GM10847 (cell line): ENCODE results near the gene CEP44.

Source experiments
- POLR2A ChIP-seq: IDR thresholded peaks from 2 replicates; pipeline ENCODE4 v1.6.1; 2011; ENCODE audit not compliant: insufficient read length; ENCODE audit errors: extremely low read depth

CEP44 gene

DNA sequence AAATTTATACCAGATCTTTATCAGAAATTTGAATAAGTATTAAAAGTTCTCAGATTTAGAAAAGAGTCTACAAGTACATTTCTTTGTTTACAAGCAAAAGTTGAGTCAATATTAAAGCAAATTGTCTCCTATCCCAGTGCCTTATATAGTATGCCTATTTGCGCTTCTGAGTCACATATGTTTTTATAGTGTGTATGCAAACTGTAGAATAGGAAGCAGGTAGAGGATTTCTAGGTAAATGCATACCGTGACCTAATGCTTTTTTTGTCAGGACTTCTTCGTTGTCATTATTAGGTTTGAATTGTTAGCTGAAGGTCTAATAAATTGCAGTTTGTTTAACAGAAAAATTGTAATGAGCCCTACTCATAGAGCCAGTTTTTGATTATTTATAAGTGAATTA, 22.2 kb downstream of the CEP44 start:
- no peak for TF ChIP-seq POLR2A

DNA sequence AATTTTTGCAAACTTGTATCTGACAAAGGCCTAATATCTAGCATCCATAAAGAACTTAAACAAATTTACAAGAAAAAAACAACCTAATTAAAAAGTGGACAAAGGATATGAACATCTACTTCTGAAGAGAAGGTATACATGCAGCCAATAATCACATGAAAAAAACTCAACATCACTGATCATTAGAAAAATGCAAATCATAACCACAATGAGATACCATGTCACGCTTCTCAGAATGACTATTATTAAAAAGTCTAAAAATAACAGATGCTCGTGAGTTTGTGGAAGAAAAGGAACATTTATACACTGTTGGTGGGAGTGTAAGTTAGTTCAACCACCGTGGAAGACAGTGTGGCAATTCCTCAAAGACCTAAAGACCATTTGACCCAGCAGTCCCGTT, 24.0 kb downstream of the CEP44 start:
- no peak for TF ChIP-seq POLR2A

DNA sequence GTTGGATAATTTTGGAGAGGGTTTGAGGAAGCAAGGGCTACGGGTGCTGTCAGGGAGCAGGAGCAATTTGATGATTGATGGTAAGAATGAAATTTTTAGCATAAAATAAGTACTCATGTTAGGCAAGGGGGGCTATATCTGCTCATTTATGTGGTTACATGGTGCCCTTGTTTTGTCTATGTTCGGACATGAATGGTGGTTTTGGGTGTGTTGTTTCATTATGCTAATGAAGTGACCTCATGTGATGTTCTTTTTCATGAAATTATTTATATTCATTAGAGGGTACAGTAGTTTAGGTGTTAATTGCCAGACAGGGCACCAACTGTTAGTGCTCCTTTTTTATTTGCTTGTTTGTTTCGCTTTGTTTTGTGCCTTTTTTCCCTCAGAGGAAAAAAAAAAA, 29.3 kb downstream of the CEP44 start:
- no peak for TF ChIP-seq POLR2A

DNA sequence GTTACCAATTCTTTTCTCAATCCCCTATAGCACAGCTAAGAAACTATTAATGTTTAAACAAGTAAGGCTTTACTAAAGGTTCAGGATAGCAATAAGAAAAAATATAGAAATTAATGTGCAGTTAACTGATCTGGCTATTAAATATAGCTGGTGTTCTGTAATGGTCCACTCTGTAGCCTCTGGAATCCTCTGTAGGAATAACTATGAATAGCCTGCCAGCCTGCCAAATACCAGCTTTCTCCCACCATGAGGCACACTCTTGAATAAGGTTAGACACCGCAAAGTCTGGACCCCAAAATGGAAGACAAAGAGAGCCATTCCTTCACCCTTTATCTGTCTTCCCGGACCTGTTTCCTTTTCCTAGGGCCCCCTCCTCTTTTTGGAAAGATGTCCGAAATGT, 30.6 kb downstream of the CEP44 start:
- no peak for TF ChIP-seq POLR2A

DNA sequence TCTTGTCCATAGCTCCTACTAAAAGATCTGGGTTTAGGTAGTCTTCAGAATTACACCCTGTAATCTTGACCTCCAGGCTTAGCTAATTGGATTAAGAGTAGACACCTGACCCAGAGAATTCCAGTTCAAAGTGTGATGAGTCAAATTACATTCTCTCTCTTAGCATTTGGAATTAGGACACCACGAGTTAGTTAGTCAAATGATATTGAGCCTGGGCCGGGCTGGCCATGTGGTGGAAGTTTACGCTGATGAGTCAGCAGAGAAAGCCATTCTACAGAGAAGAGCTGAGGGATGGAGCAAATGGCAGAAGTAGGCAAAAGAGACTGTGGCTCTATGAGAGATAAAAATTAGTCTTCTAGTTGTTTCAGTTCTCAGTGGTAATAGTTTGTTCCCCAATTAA, 31.1 kb downstream of the CEP44 start:
- TF ChIP-seq POLR2A: no peak

DNA sequence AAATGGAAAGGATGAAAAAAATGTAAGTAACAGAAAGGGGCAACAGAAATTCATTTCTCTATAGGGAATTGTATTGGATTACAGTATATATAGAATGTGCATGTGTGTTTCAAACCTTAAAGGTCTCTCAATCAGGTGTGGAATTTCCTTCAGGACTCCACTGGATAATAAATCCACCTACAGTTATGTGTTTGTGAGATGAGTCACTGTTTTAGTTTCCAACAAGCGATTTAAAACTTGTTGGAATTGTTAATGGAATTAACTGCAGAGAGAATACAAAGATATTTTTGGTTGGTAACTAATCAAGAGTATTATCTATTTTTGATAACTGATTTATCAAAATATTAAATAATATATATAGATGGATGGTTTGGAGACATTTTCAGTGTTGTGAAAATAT, 32.8 kb downstream of the CEP44 start:
- no peak for TF ChIP-seq POLR2A

DNA sequence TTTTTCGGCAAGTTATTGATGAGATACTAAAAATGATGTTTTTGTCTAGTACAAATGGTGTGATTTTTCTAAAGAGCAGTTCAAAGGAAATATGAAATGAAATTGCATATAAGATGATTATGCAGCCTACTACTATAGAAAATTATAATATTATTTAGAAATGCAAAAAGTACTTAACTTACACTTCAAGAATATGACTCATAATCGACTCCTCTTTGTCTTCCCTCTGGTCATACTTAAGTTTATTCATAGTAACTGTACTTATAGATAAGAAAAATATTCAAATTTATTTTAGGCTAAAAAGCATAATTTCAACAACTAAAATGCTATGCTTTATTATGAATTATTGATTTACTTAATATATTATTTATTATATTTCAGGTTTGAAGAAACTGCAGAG, 33.2 kb downstream of the CEP44 start:
- no peak for TF ChIP-seq POLR2A

DNA sequence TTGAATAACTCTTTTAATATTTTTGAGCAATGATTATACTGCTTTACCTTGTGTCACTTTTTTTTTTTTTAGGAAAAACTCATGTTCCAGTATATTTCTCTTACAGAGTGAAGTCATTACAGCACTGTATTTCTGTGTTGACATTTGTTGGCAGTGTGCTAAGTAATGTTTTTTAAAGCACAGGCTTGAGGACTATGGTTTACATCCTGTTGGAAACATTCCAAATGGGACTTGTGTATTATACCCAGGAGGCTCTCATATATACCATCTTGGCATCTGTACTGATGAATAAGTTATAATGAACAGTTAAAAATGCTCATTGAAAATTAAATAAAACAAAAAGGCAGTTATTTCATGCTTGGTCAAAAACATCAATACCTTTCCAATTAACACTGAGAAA, 33.8 kb downstream of the CEP44 start:
- no peak for TF ChIP-seq POLR2A

DNA sequence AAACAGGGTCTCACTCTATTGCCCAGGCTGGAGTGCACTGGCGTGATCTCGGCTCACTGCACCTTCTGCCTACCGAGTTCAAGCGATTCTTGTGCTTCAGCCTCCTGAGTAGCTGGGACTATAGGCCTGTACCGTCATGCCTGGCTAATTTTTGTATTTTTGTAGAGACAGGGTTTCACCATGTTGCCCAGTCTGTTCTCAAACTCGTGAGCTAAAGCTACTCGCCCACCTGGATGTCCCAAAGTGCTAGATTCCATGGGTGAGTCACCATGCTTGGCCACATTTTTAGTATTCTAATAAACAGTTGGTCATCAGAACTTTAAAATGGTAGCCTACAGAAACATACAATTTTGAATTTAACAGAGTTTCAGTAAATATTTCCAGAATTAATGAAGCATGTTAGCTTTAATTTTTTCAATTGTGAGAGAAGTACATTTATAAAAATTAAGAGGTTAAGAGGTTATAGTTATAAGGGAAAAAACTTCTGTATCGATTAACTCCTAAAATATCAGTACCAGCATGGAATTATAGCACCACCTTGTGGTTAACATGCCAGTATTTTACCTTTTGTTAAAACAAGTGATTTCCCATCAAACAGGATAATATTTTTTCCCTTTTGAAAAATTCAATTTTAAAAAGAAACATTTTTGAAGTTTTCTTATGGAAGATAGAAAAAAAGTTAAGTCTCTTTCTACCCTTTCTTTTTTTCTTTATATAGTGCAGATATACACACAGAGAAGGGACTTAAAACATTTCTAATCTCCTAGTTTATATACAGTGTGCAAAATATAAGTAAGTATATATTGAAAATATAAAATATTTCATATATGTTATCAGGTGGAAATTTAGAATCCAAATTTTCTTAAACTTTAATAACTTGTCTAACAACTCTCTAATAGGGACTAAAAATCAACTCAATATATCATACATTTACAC, 35.4 kb downstream of the CEP44 start:
- TF ChIP-seq POLR2A: no peak

DNA sequence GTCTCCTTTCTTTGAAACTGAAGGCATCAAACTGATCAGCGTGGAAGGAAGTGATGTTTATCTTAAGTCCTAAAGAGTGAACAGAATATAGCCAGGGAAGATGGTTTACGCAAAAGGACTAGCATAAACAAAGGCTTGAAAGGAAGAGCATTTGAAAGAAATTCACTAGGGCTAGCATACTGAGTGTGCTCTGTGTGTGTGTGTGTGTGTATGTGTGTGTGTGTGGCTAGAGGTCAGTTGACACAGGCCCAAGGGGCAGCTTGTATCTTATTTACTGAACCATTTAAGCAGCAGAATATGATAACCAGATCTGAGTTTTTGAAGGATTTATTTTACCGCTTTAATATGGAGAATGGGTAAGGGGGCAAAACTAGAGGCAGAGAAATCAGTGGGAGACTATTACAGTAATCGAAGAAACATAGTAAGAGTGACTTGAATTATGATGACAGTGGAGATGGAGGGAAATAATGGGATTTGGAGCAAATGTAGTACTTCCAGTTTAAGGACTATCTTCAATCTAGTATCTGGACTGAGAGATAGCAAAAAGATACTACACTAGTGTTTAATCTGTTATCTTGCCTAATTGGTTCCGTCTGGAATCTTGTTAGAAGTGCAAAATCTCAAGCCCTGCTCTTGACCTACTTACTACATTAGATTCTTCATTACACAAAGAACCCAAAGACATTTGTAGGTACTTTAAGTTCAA, 36.9 kb downstream of the CEP44 start:
- no peak for TF ChIP-seq POLR2A

DNA sequence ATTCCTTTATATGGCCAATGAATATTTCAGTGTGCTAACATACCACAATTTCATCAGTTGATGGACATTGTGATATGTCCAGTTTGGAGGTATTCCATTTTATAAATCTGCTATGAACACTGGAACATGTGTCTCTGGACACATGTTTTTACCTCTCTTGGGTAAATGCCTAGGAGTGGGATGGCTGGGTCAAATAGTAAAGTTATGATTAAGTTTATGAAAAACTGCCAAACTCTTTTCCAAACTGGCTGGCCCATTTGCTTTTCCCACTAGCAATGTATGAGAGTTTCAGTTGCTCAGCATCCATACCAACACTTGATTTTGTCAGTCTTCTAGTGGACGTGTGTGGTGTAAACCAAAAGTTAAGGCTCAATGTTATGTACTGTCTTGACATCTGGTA, 40.5 kb downstream of the CEP44 start:
- no peak for TF ChIP-seq POLR2A

DNA sequence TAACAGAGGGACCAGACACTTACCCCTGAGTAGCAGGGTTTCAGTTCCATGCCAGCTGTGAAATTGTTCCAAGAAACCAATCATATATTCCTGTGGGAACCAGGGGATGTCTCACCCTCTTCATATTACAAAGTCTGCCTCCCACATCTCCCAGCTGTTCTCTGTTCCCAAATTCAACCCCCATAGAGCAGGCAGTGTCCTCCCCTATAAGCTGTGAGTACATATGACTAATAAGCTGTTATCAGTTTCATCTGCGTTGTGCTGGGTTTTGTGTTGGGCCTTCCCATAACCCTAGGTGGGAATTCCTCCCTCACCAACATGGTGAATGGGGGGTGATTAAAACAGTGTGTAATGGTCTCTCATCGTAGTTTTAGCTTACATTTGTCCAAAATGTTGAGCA, 41.0 kb downstream of the CEP44 start:
- no peak for TF ChIP-seq POLR2A

DNA sequence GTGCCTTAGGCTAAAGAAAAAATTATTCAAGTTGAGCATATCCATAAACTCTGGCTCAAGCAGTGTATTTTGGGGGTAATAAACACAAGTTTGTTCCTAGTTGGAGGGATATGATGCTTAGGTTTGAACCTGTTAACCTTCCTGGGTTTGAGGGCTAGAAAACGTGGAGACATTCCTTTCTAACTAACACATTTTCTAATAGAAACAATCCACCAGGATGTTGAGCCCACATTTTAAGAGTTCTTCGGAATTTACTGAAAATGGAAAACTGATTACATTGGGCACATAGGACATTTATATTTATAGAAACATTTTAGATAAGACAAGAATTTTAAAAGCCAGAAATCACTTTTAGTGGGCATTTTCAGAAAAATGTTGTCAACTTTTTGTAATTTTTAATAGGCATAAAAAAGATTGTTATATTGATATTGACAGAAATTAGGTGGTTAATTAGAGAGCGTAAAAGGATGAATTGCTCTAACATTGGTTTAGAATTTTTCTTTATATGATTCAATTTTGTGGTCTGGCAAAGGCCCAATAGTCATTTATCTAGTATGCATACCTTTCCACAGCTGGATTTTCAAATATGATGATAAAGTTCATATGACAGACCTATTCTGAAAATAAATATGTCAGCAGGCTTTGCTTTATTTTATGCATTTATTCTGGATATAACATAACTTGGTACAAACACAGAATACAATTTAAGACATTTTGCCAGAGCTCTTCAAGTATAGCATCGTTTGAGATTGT, 49.2 kb downstream of the CEP44 start:
- TF ChIP-seq POLR2A: no peak

DNA sequence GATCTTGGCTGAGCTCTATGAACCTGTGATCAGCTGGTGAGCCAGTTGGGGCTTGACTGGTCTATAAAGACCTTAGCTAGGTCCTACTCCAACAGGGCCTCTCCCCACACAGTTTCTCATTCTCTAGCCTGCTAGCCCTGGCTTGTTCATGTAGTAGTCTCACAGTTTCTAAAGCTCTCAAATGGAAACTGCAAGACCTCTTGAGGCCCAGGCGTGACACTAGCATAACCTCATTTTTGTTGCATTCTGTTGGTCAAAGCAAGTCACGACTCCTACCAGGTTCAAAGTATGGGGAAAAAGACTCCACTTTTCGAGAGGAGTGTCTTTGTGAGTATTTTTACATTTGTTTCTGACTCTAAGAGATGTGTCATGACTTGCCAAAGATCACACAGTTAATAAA, 50.9 kb downstream of the CEP44 start:
- no peak for TF ChIP-seq POLR2A

DNA sequence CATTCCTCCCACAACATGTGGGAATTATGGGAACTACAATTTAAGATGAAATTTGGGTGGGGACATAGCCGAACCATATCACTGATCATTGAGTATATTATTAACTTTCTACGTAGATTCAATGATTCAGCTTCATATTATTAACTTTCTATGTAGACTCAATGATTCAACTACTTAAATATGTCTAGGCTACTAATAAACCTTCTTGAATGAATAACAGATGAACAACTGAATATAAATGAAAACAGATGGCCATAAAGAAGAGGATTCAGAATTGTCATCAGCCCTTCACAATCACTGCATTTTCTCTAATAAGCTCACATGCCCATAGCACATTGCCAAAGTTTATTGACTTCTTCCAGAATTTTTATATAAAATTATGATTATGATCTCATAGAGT, 57.0 kb downstream of the CEP44 start:
- no peak for TF ChIP-seq POLR2A

DNA sequence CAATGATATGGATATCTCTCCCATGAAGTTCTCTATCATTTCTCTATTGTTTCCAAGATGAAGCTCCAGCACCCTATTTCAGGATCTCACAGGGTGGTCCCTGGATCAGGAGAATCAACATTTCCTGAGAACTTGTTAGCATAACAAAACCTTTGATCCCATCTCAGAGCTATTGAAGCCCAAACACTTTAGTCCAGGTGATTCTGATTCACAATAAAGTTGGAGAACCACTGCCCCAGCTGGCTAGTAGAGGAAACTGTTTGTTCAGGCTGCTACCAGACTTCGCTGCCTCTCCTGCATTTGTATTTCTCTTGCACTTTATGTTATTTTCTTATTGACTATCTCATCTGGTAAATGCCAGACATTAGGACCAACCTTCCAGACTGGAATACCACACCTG, 65.4 kb downstream of the CEP44 start:
- no peak for TF ChIP-seq POLR2A
